GM18499 (cell line): ENCODE results near the gene NPEPPS.

Experiments used
- ATAC-seq: cut with Tn5 transposase; IDR thresholded peaks from one replicate; pipeline ENCODE4 v1.9.1; 2021; ENCODE audit warnings: moderate number of reproducible peaks; ENCODE audit not compliant: insufficient read depth, unreplicated experiment

NPEPPS gene

GRCh38 chr17:47624727-47625068, 93.8 kb downstream of the NPEPPS start:
- no peak for ATAC-seq

- ATAC-seq: no peak
Observed at GRCh38 chr17:47628014-47628566, 97.2 kb downstream of the NPEPPS start.

GRCh38 chr17:47629826-47630225, 98.9 kb downstream of the NPEPPS start:
- no peak for ATAC-seq

- no peak for ATAC-seq
Observed at GRCh38 chr17:47630614-47631013, 99.7 kb downstream of the NPEPPS start.

- no peak for ATAC-seq
Observed at GRCh38 chr17:47632991-47633390, 102.1 kb downstream of the NPEPPS start.

GRCh38 chr17:47633996-47634395, 103.1 kb downstream of the NPEPPS start:
- ATAC-seq: no peak

GRCh38 chr17:47634870-47635269, 104.0 kb downstream of the NPEPPS start:
- ATAC-seq: no peak

GRCh38 chr17:47635734-47636133, 104.8 kb downstream of the NPEPPS start:
- ATAC-seq: no peak

- no peak for ATAC-seq
Observed at GRCh38 chr17:47636273-47637030, 105.5 kb downstream of the NPEPPS start.

- no peak for ATAC-seq
Observed at GRCh38 chr17:47638903-47639302, 108.0 kb downstream of the NPEPPS start.

- ATAC-seq: no peak
Observed at GRCh38 chr17:47640076-47640475, 109.2 kb downstream of the NPEPPS start.

GRCh38 chr17:47641202-47641601, 110.3 kb downstream of the NPEPPS start:
- ATAC-seq: no peak

GRCh38 chr17:47643116-47643515, 112.2 kb downstream of the NPEPPS start:
- no peak for ATAC-seq

- ATAC-seq: no peak
Observed at GRCh38 chr17:47644324-47644723, 113.4 kb downstream of the NPEPPS start.

GRCh38 chr17:47649153-47649971, 118.5 kb downstream of the NPEPPS start, which contains the start of gene KPNB1:
Gene KPNB1 (plus strand): TSS chr17:47649919. CDS start chr17:47650245, 326 bp downstream.
- ATAC-seq: peak; percentile 59

GRCh38 chr17:47649972-47650524, 119.1 kb downstream of the NPEPPS start:
- ATAC-seq: no peak

- peak; percentile 36 for ATAC-seq
Observed at GRCh38 chr17:47650525-47651522, 119.9 kb downstream of the NPEPPS start.

GRCh38 chr17:47651704-47652103, 120.8 kb downstream of the NPEPPS start:
- ATAC-seq: no peak

- no peak for ATAC-seq
Observed at GRCh38 chr17:47652570-47652969, 121.7 kb downstream of the NPEPPS start.

GRCh38 chr17:47653442-47653841, 122.5 kb downstream of the NPEPPS start:
- ATAC-seq: no peak
